DND-41 (cell line): Measurements from ENCODE around the gene METTL9.

Experiments used
- ATAC-seq: fragments of 200-7000 bp; cut with Tn5 transposase; 3 replicates; pipeline ENCODE4 v1.9.1; 2021; ENCODE audit warnings: low read depth; ENCODE audit not compliant: insufficient read depth
- DNase-seq: peaks from one replicate; pipeline ENCODE4 v3.0.0-alpha.2; 2020
- H2AFZ ChIP-seq: 2 replicates; pipeline ENCODE4 v1.6.0; 2012; ENCODE audit warnings: low read depth, low read length
- H3K27ac ChIP-seq: 2 replicates; pipeline ENCODE4 v1.5.1; 2012; ENCODE audit warnings: low read length, inconsistent platforms
- H3K27me3 ChIP-seq: fragments of 200-600 bp; sonication (generic); 2 replicates; pipeline ENCODE4 v1.6.0; 2012; ENCODE audit warnings: low read length, mild to moderate bottlenecking, inconsistent platforms; ENCODE audit not compliant: insufficient read depth, poor library complexity
- H3K36me3 ChIP-seq: 2 replicates; pipeline ENCODE4 v1.5.1; 2012; ENCODE audit warnings: low read length, inconsistent platforms; ENCODE audit not compliant: insufficient read depth
- H3K4me1 ChIP-seq: 2 replicates; pipeline ENCODE4 v1.5.1; 2012; ENCODE audit warnings: mild to moderate bottlenecking, low read length; ENCODE audit not compliant: insufficient read depth
- H3K4me2 ChIP-seq: 2 replicates; pipeline ENCODE4 v1.6.0; 2012; ENCODE audit warnings: mild to moderate bottlenecking, moderate library complexity, low read length, inconsistent platforms; ENCODE audit not compliant: insufficient read depth
- H3K4me3 ChIP-seq, 2 experiments: fragments of 200-600 bp in 1 of 2; shearing (Covaris generic) in 1 of 2; 2 replicates each; pipeline ENCODE4 v1.5.1; 2012 to 2016; ENCODE audit warnings: inconsistent platforms in 2 of 2, low read length in 2 of 2, mild to moderate bottlenecking in 2 of 2, low read depth in 1 of 2, moderate library complexity in 1 of 2
- H3K79me2 ChIP-seq: 2 replicates; pipeline ENCODE4 v1.6.0; 2012; ENCODE audit warnings: low read length, inconsistent platforms; ENCODE audit not compliant: insufficient read depth
- H3K9ac ChIP-seq: 2 replicates; pipeline ENCODE4 v1.6.0; 2012; ENCODE audit warnings: low read depth, mild to moderate bottlenecking, inconsistent platforms, low read length, moderate library complexity
- H3K9me3 ChIP-seq: 2 replicates; pipeline ENCODE4 v1.5.1; 2012; ENCODE audit warnings: low read length, moderate library complexity, mild to moderate bottlenecking, inconsistent platforms; ENCODE audit not compliant: insufficient read depth, severe bottlenecking
- H4K20me1 ChIP-seq: 2 replicates; pipeline ENCODE4 v1.6.0; 2012; ENCODE audit warnings: low read length; ENCODE audit not compliant: insufficient read depth
- CTCF ChIP-seq: IDR thresholded peaks from 2 replicates; pipeline ENCODE4 v1.5.1; 2012; ENCODE audit warnings: borderline replicate concordance, low read length, moderate library complexity, mild to moderate bottlenecking; ENCODE audit not compliant: poor library complexity, severe bottlenecking; ENCODE audit errors: extremely low read depth
- EZH2 ChIP-seq: IDR thresholded peaks from 3 replicates; pipeline ENCODE4 v1.6.1; 2012; ENCODE audit warnings: borderline replicate concordance, low read depth, mild to moderate bottlenecking, moderate library complexity, low read length, inconsistent platforms; ENCODE audit not compliant: severe bottlenecking

Gene METTL9

GRCh38 chr16:21694609-21695008, 95.2 kb downstream of the METTL9 start:
- no peaks in the 10 kb centered on the region for H3K79me2 ChIP-seq
- DNase-seq (no peak), ATAC-seq (no peak)
- no peak overlapping the region for H2AFZ ChIP-seq
- H3K4me2 ChIP-seq = no peak overlapping the region
- H4K20me1 ChIP-seq = no peaks in the 10 kb centered on the region
- TF ChIP-seq EZH2 = no peak
- no peak for TF ChIP-seq CTCF
- H3K9ac ChIP-seq = no peak overlapping the region
- no peaks in the 10 kb centered on the region for H3K27me3 ChIP-seq
- H3K4me1 ChIP-seq = no peaks in the 10 kb centered on the region
- no peaks in the 10 kb centered on the region for H3K36me3 ChIP-seq
- no peak overlapping the region for H3K27ac ChIP-seq
- H3K4me3 ChIP-seq = no peak overlapping the region
- H3K9me3 ChIP-seq = no peaks in the 10 kb centered on the region

DNA sequence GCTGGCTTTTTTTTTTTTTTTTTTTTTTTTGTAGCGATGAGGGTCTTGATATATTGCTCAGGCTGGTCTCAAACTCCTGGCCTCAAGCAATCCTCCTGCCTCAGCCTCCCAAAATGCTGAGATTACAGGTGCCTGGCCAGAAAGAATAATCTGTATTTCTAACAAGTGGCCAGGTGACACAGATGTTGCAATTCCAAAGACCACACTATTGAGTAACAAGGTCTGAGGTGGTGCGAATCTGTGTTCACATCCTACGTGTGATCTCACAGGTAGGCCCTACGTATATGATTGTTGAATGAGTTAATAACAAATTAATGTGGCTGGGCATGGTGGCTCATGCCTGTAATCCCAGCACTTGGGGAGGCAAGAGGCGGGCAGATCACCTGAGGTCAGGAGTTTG, 97.7 kb downstream of the METTL9 start:
- no peak for ATAC-seq
- no peak overlapping the region for H3K4me2 ChIP-seq
- no peak overlapping the region for H3K9ac ChIP-seq
- no peak overlapping the region for H3K27ac ChIP-seq
- no peaks in the 10 kb centered on the region for H3K27me3 ChIP-seq
- H2AFZ ChIP-seq = no peak overlapping the region
- no peaks in the 10 kb centered on the region for H3K79me2 ChIP-seq
- no peaks in the 10 kb centered on the region for H4K20me1 ChIP-seq
- no peaks in the 10 kb centered on the region for H3K9me3 ChIP-seq
- DNase-seq = no peak
- H3K4me1 ChIP-seq = no peaks in the 10 kb centered on the region
- no peak for TF ChIP-seq CTCF
- TF ChIP-seq EZH2 = no peak
- H3K36me3 ChIP-seq = no peaks in the 10 kb centered on the region
- H3K4me3 ChIP-seq = no peak overlapping the region

GRCh38 chr16:21698169-21699032, 99.0 kb downstream of the METTL9 start:
- TF ChIP-seq CTCF = no peak
- no peak for TF ChIP-seq EZH2
- DNase-seq (no peak), ATAC-seq (no peak)
- no peaks in the 10 kb centered on the region for H3K79me2 ChIP-seq
- no peak overlapping the region for H2AFZ ChIP-seq
- no peaks in the 10 kb centered on the region for H4K20me1 ChIP-seq
- no peak overlapping the region for H3K4me2 ChIP-seq
- no peaks in the 10 kb centered on the region for H3K4me1 ChIP-seq
- no peak overlapping the region for H3K9ac ChIP-seq
- no peaks in the 10 kb centered on the region for H3K9me3 ChIP-seq
- no peak overlapping the region for H3K4me3 ChIP-seq
- H3K27ac ChIP-seq = no peak overlapping the region
- H3K36me3 ChIP-seq = no peaks in the 10 kb centered on the region
- no peaks in the 10 kb centered on the region for H3K27me3 ChIP-seq

DNA sequence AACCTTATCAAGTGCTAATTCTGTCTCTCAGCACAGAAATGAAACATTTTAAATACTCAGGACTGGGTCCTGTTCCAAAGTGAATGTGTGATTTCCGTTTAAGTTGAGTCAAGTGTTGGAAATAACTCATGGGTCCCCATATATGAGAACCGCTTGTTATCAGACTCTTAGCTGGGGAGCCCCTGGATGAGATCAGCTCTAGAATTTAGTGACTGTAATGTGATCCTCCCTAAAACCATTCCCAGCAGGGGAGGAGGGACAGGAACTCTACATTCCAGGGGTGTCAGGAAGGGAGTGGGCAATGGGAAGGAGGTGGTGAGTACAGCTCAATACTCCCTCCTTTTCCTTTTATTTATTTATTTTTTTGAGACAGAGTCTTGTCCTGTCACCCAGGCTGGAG, 101.9 kb downstream of the METTL9 start:
- no peak for ATAC-seq
- no peaks in the 10 kb centered on the region for H3K9me3 ChIP-seq
- peaks cover 3% of the 10 kb centered on the region for H3K27me3 ChIP-seq

More for the DNA sequence above, 101.9 kb downstream of the METTL9 start:
- no peak overlapping the region for H3K4me2 ChIP-seq
- no peaks in the 10 kb centered on the region for H3K4me1 ChIP-seq
- H3K9ac ChIP-seq = no peak overlapping the region
- no peak overlapping the region for H2AFZ ChIP-seq
- TF ChIP-seq CTCF (no peak), EZH2 (no peak)
- H3K4me3 ChIP-seq = no peak overlapping the region
- H3K36me3 ChIP-seq = no peaks in the 10 kb centered on the region
- H4K20me1 ChIP-seq = no peaks in the 10 kb centered on the region
- DNase-seq = no peak
- H3K27ac ChIP-seq = no peak overlapping the region
- H3K79me2 ChIP-seq = no peaks in the 10 kb centered on the region
